IgD-negative memory B cell (primary cell): ENCODE measurements around the gene NHS. TPM values are rescaled to one million over a fixed set of nuclear protein-coding genes. Genes with fewer than 3 reads are reported as not detected.

Experiments
- H3K27ac Mint-ChIP-seq, 3 donors: one replicate each; pipeline ENCODE4 v1.8.0; 2020 to 2022; ENCODE audit warnings: mild to moderate bottlenecking in 3 of 3, mixed read lengths in 3 of 3, moderate library complexity in 1 of 3
- H3K27me3 Mint-ChIP-seq: one replicate; pipeline ENCODE4 v1.8.0; 2021; ENCODE audit warnings: mixed read lengths
- H3K36me3 Mint-ChIP-seq: one replicate; pipeline ENCODE4 v1.8.0; 2020; ENCODE audit warnings: mild to moderate bottlenecking, mixed read lengths
- H3K4me1 Mint-ChIP-seq, 3 donors: one replicate each; pipeline ENCODE4 v1.8.0; 2020 to 2022; ENCODE audit warnings: mixed read lengths in 3 of 3, mild to moderate bottlenecking in 1 of 3
- H3K4me3 Mint-ChIP-seq, 4 donors: one replicate each; pipeline ENCODE4 v1.8.0; 2020 to 2022; ENCODE audit warnings: mild to moderate bottlenecking in 4 of 4, mixed read lengths in 4 of 4, moderate library complexity in 3 of 4
- H3K9me3 Mint-ChIP-seq, 3 donors: one replicate each; pipeline ENCODE4 v1.8.0; 2020 to 2021; ENCODE audit warnings: mixed read lengths in 3 of 3, mild to moderate bottlenecking in 1 of 3
- polyA plus RNA-seq: library from polyadenylated mRNA; unstranded; fragments of 300-500 nt; fragmentation: Illumina TruSeq; gene quantifications from one replicate; pipeline ENCODE4 v1.2.3, GENCODE V29; 2021

Gene NHS
- polyA plus RNA-seq, 1 donor from 2014 or later: not detected

DNA sequence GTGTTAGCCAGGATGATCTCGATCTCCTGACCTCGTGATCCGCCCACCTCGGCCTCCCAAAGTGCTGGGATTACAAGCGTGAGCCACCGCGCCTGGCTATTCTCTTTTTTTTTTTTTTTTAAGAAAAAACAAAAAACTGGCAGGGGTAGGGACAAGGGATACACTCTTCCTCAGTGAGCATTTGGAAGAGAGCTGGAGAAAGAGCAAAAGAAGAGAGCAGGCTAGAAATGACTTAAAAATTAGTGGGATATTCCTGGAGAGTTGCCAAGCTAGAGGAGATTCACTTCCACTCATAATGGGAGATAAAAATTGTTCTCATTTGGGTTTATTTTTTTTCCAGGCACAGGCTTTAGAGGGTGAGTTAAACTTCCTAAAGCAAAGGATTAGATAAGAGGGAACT, 222.3 kb downstream of the NHS start:
- Mint-ChIP-seq H3K27me3 (peaks cover 3% of the 10 kb centered on the region), H3K4me1 (no peaks in the 10 kb centered on the region), H3K4me3 (no peak overlapping the region), H3K9me3 (peaks cover 0 to 3% (median 2%) of the 10 kb centered on the region in 3 donors), H3K36me3 (no peaks in the 10 kb centered on the region), H3K27ac (no peak overlapping the region)

DNA sequence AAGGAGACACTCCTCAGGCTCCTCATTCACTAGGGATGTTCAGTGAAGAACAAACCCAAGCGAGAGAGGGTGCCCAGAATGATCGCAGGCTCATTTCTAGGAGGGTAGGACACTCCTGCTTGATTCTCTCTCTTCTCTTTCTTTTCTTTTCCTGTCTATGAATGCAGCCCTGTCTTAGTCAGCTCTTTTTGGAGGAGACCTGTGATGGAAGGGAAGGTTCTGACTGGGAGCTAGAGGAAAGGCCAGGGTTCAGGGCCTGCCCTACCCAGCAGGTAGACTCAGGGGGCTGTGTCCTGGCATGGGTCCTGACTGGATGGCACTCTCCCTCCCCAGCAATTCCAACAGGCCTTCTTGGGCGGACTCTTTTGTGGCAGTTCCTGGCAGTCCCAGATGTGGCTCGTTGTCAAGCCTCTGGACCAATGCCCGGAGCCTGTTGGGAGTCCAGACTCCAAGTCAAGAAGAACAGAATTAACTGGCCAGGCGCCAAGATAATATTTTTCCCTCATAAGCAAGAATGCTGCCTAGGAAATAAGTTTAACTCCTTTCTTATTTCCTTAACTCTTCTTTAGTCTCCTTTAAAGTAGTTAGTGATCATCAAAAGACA, 222.9 kb downstream of the NHS start:
- no peak overlapping the region for H3K27ac Mint-ChIP-seq
- H3K9me3 Mint-ChIP-seq: peaks cover 0 to 2% (median 1%) of the 10 kb centered on the region in 3 donors
- no peaks in the 10 kb centered on the region for H3K4me1 Mint-ChIP-seq
- peaks cover 3% of the 10 kb centered on the region for H3K27me3 Mint-ChIP-seq
- H3K4me3 Mint-ChIP-seq: no peak overlapping the region
- H3K36me3 Mint-ChIP-seq: no peaks in the 10 kb centered on the region

DNA sequence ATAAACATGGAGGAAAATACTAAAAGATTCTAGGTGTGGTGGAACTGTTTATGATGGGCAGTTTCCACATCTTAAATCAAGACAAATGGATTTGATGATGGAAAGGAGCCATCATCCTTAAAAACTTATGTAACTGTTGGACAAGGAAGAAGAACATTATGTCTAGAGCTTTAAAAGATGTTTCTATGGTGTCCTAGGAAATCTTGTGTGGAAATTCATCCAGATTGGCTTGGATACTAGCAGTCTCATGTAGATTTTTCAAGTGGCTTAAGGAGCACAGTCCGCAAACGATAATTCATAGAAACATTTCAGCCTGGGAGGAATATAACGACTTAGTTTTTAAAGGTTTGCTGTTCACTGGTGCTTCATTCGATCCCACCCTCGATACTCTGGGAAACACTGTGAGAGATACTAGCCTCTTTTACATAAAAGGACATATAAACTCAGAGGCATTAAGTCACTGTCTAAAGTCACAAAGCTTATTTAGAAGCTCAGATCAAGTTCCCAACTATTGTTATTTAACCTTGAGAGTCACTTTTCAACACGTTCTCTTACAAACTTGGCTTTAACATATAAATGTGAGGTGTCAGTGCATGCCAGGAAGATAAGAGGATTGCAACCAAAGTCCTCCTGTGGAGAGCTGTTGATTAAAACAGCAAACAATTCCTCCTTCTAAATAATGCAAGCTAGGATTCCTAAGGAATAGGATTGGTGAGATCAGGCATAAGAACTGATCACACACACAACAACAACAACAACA, 226.6 kb downstream of the NHS start:
- no peak overlapping the region for H3K4me3 Mint-ChIP-seq
- no peaks in the 10 kb centered on the region for H3K4me1 Mint-ChIP-seq
- H3K27me3 Mint-ChIP-seq: peaks cover 3% of the 10 kb centered on the region
- peaks cover 0 to 2% (median 0%) of the 10 kb centered on the region in 3 donors for H3K9me3 Mint-ChIP-seq
- H3K36me3 Mint-ChIP-seq: no peaks in the 10 kb centered on the region
- H3K27ac Mint-ChIP-seq: no peak overlapping the region

GRCh38 chrX:17602245-17602644, 227.2 kb downstream of the NHS start:
- Mint-ChIP-seq H3K9me3 (peaks cover 0 to 2% (median 0%) of the 10 kb centered on the region in 3 donors), H3K27ac (no peak overlapping the region), H3K4me1 (no peaks in the 10 kb centered on the region), H3K27me3 (peaks cover 3% of the 10 kb centered on the region), H3K36me3 (no peaks in the 10 kb centered on the region), H3K4me3 (no peak overlapping the region)

DNA sequence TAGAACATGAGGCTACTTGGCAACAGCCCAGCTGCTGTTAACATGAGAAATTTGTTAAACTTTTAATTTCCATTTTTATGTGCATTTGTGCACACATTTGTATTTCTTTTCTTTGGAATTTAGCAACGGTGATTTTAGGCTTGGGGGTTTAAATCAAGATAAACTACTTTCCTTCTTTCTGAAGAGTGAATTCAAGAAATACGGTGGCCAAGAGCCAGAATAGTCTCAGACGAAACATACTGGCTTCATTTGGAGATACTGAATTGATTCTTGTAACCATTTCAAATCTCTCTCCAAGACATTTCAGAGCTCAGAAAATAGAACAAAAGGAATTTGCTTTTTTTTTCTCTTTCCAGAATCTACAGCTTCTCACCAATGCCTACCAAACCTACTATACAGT, 228.2 kb downstream of the NHS start:
- H3K9me3 Mint-ChIP-seq: peaks cover 0 to 2% (median 0%) of the 10 kb centered on the region in 3 donors
- H3K4me1 Mint-ChIP-seq: no peaks in the 10 kb centered on the region
- H3K27me3 Mint-ChIP-seq: peaks cover 3% of the 10 kb centered on the region
- H3K27ac Mint-ChIP-seq: no peak overlapping the region
- H3K4me3 Mint-ChIP-seq: no peak overlapping the region
- no peaks in the 10 kb centered on the region for H3K36me3 Mint-ChIP-seq

GRCh38 chrX:17605676-17606075, 230.7 kb downstream of the NHS start:
- no peaks in the 10 kb centered on the region for H3K4me1 Mint-ChIP-seq
- H3K9me3 Mint-ChIP-seq: peaks cover 0 to 5% (median 3%) of the 10 kb centered on the region in 3 donors
- H3K4me3 Mint-ChIP-seq: no peak overlapping the region
- H3K36me3 Mint-ChIP-seq: no peaks in the 10 kb centered on the region
- H3K27me3 Mint-ChIP-seq: no peaks in the 10 kb centered on the region
- no peak overlapping the region for H3K27ac Mint-ChIP-seq

GRCh38 chrX:17606231-17606630, 231.2 kb downstream of the NHS start:
- Mint-ChIP-seq H3K36me3 (no peaks in the 10 kb centered on the region), H3K9me3 (peaks cover 0 to 5% (median 3%) of the 10 kb centered on the region in 3 donors), H3K27ac (peak overlapping the region in 1 of 3 donors; percentile 9), H3K27me3 (no peaks in the 10 kb centered on the region), H3K4me1 (no peaks in the 10 kb centered on the region), H3K4me3 (no peak overlapping the region)

DNA sequence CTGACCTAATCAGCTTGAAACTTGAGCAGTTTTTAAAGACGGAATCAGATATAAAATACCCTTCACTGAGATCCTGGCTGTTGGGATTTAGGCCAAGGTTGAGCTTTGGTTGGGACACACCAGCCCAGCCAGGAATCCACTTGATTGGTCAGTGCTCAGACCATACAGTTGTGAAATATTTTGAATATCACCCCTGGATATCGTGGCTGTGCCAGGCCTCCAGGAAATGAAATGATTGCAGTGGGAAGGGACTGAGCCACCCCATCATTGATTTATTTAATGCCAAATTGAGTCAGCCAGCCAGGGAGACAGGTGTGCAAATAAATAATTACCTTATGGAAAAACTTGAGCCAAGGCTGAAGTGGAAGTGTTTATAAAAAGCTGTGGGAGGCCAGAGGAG, 233.9 kb downstream of the NHS start:
- Mint-ChIP-seq H3K36me3 (no peaks in the 10 kb centered on the region), H3K4me1 (no peaks in the 10 kb centered on the region), H3K27me3 (peaks cover 4% of the 10 kb centered on the region), H3K27ac (no peak overlapping the region), H3K9me3 (peaks cover 0 to 8% (median 5%) of the 10 kb centered on the region in 3 donors), H3K4me3 (no peak overlapping the region)

GRCh38 chrX:17610788-17611187, 235.8 kb downstream of the NHS start:
- no peak overlapping the region for H3K4me3 Mint-ChIP-seq

GRCh38 chrX:17613979-17614588, 239.1 kb downstream of the NHS start:
- Mint-ChIP-seq H3K36me3 (no peaks in the 10 kb centered on the region), H3K4me3 (no peak overlapping the region), H3K27me3 (peaks cover 4% of the 10 kb centered on the region), H3K27ac (no peak overlapping the region), H3K4me1 (no peaks in the 10 kb centered on the region), H3K9me3 (peaks cover 0 to 8% (median 2%) of the 10 kb centered on the region in 3 donors)

More at GRCh38 chrX:17610788-17611187, 235.8 kb downstream of the NHS start:
- Mint-ChIP-seq H3K27ac (no peak overlapping the region), H3K9me3 (peaks cover 0 to 8% (median 5%) of the 10 kb centered on the region in 3 donors), H3K36me3 (no peaks in the 10 kb centered on the region), H3K4me1 (no peaks in the 10 kb centered on the region), H3K27me3 (peaks cover 4% of the 10 kb centered on the region)

DNA sequence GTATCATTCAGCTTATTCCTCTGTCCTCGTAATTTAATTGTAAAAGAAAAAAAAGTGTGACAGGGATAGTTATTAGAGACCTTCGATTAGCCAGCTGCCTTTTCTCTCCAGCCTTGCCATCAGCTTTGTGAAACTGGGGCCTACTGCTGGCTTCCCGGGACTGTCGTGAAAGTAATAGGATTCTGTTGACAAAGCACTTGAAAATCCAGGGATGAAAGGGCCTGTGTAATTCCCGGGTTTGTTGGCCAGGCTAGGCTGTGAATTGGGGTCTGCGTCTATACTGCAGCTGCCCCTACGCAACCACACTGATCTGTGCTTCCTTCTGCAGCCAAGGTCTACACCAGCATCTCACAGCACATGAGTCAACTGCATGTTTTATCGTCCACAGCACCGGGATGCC, 241.9 kb downstream of the NHS start:
- Mint-ChIP-seq H3K9me3 (peaks cover 0 to 8% (median 0%) of the 10 kb centered on the region in 3 donors), H3K27me3 (peaks cover 5% of the 10 kb centered on the region), H3K4me3 (no peak overlapping the region), H3K36me3 (no peaks in the 10 kb centered on the region), H3K4me1 (no peaks in the 10 kb centered on the region), H3K27ac (no peak overlapping the region)

DNA sequence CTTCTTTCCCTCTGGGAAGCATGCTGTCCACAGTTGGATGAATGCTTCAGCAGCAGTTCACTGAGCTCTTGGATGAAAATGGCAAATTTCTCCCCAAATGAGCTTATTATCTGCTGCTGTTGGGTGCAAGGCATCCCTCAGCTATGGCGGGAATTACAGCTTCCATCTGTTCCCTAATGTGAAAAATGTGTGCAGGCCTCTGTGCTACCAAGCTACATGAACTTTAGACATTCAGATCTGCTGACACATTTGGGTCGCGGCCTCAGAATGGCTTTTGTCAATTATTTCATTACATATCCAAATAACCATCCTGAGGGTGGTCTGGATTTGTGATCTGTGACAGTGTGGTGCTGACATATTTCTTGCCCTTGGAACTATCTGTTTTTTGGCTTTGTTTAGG, 242.8 kb downstream of the NHS start:
- no peak overlapping the region for H3K27ac Mint-ChIP-seq
- peaks cover 5% of the 10 kb centered on the region for H3K27me3 Mint-ChIP-seq
- H3K4me3 Mint-ChIP-seq: no peak overlapping the region
- no peaks in the 10 kb centered on the region for H3K4me1 Mint-ChIP-seq
- H3K9me3 Mint-ChIP-seq: peaks cover 0 to 3% (median 0%) of the 10 kb centered on the region in 3 donors
- no peaks in the 10 kb centered on the region for H3K36me3 Mint-ChIP-seq

GRCh38 chrX:17621566-17622270, 246.7 kb downstream of the NHS start:
- H3K4me3 Mint-ChIP-seq: no peak overlapping the region
- peaks cover 1% of the 10 kb centered on the region for H3K36me3 Mint-ChIP-seq
- no peaks in the 10 kb centered on the region for H3K4me1 Mint-ChIP-seq
- H3K9me3 Mint-ChIP-seq: peaks cover 0 to 3% (median 0%) of the 10 kb centered on the region in 3 donors
- peaks cover 9% of the 10 kb centered on the region for H3K27me3 Mint-ChIP-seq
- no peak overlapping the region for H3K27ac Mint-ChIP-seq

GRCh38 chrX:17622331-17622730, 247.3 kb downstream of the NHS start:
- H3K27me3 Mint-ChIP-seq: peaks cover 9% of the 10 kb centered on the region
- peaks cover 0 to 6% (median 0%) of the 10 kb centered on the region in 3 donors for H3K9me3 Mint-ChIP-seq
- H3K4me3 Mint-ChIP-seq: no peak overlapping the region
- no peaks in the 10 kb centered on the region for H3K4me1 Mint-ChIP-seq
- no peak overlapping the region for H3K27ac Mint-ChIP-seq
- H3K36me3 Mint-ChIP-seq: peaks cover 1% of the 10 kb centered on the region

DNA sequence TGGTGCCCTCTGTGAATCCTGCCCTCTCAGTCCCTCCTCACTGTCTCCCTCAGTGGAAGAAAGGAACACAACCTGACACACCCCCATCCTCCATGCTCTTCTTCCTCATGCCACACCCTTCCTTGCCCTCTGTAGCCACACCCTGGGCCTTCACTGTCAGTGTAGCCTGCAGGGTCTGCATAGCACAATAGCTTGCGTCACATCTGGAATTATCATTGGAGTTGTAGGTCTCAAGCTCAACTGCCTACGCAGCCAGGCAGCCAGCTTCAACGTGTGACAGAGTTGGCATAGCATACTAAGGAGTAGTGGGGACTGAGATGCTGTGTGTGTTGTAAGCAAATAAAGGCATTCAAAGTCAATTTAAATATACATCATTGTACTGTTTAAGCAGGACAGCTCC, 248.8 kb downstream of the NHS start:
- Mint-ChIP-seq H3K27ac (no peak overlapping the region), H3K27me3 (peaks cover 9% of the 10 kb centered on the region), H3K4me1 (no peaks in the 10 kb centered on the region), H3K36me3 (peaks cover 1% of the 10 kb centered on the region), H3K9me3 (peaks cover 0 to 6% (median 0%) of the 10 kb centered on the region in 3 donors), H3K4me3 (no peak overlapping the region)
